Hepatocyte (in vitro differentiated cells): ENCODE data around the gene RIMBP2. TPM values are rescaled to one million over a fixed set of nuclear protein-coding genes. Genes with fewer than 3 reads are reported as not detected.

Source experiments
- DNase-seq: peaks from one replicate; pipeline ENCODE4 v3.0.0-alpha.2; 2016; ENCODE audit warnings: low spot score
- H2AFZ ChIP-seq: fragments of 200-600 bp; sonication (generic); 2 replicates; pipeline ENCODE4 v1.6.0; 2016; ENCODE audit warnings: antibody characterized with exemption, mild to moderate bottlenecking
- H3K27ac ChIP-seq: fragments of 200-600 bp; sonication (generic); 2 replicates; pipeline ENCODE4 v1.5.1; 2016; ENCODE audit warnings: mild to moderate bottlenecking
- H3K27me3 ChIP-seq: fragments of 200-600 bp; sonication (generic); 2 replicates; pipeline ENCODE4 v1.6.1; 2016
- H3K36me3 ChIP-seq: fragments of 200-600 bp; sonication (generic); replicated peaks from 2 replicates; pipeline ENCODE4 v1.5.1; 2016; ENCODE audit warnings: low read depth; ENCODE audit not compliant: insufficient read depth
- H3K4me1 ChIP-seq: fragments of 200-600 bp; sonication (generic); 2 replicates; pipeline ENCODE4 v1.5.1; 2016; ENCODE audit warnings: mild to moderate bottlenecking, moderate library complexity; ENCODE audit not compliant: insufficient read depth
- H3K4me2 ChIP-seq: fragments of 200-600 bp; sonication (generic); 2 replicates; pipeline ENCODE4 v1.6.0; 2016
- H3K4me3 ChIP-seq: fragments of 200-600 bp; sonication (generic); 2 replicates; pipeline ENCODE4 v1.5.1; 2016; ENCODE audit warnings: mild to moderate bottlenecking
- H3K79me2 ChIP-seq: fragments of 200-600 bp; sonication (generic); 2 replicates; pipeline ENCODE4 v1.6.0; 2017; ENCODE audit warnings: mild to moderate bottlenecking
- H3K9me2 ChIP-seq: fragments of 200-600 bp; sonication (generic); replicated peaks from 2 replicates; pipeline ENCODE4 v1.6.0; 2017; ENCODE audit warnings: mild to moderate bottlenecking; ENCODE audit not compliant: insufficient read depth
- H3K9me3 ChIP-seq: fragments of 200-600 bp; sonication (generic); 2 replicates; pipeline ENCODE4 v1.5.1; 2016; ENCODE audit warnings: low read depth, mild to moderate bottlenecking
- H4K20me1 ChIP-seq: fragments of 200-600 bp; sonication (generic); 2 replicates; pipeline ENCODE4 v1.6.0; 2016; ENCODE audit warnings: mild to moderate bottlenecking; ENCODE audit not compliant: insufficient read depth, poor library complexity, severe bottlenecking
- EZH2 ChIP-seq: fragments of 200-600 bp; sonication (generic); IDR thresholded peaks from 2 replicates; pipeline ENCODE4 v1.6.1; 2016; ENCODE audit warnings: antibody characterized with exemption, mild to moderate bottlenecking, borderline replicate concordance
- EZH2phosphoT487 ChIP-seq: fragments of 200-600 bp; sonication (generic); IDR thresholded peaks from one replicate; pipeline ENCODE4 v1.6.1; 2018; ENCODE audit warnings: antibody characterized with exemption, mild to moderate bottlenecking, low read depth, moderate library complexity; ENCODE audit not compliant: unreplicated experiment, severe bottlenecking
- WGBS: methylation state at CpG from one replicate; pipeline ENCODE4 v1.1.6; 2016; ENCODE audit warnings: low lambda C conversion rate; ENCODE audit errors: missing lambda C conversion rate; 5-methylcytosine and 5-hydroxymethylcytosine counted together
- polyA plus RNA-seq: library from polyadenylated mRNA; unstranded; fragments of >200 nt; fragmentation: Nextera tagmentation; extraction: Ambion mirVana; gene quantifications from 2 replicates; pipeline ENCODE4 v1.2.1, GENCODE V29; 2016
- total RNA-seq: library from RNA; depleted of rRNA; stranded (reverse); fragments of >200 nt; gene quantifications from 2 replicates; pipeline ENCODE4 v1.2.3, GENCODE V29; 2014
- TF ChIP-seq, protein P1 (sequence below): fragments of 200-600 bp; sonication (generic); IDR thresholded peaks from 2 replicates; pipeline ENCODE4 v1.5.1; 2016; ENCODE audit warnings: antibody characterized with exemption, mild to moderate bottlenecking; ENCODE audit not compliant: poor library complexity

Gene RIMBP2
- total and polyA plus RNA-seq, 2 experiments from 2014 or later: 2.5 to 4.4 TPM

DNA sequence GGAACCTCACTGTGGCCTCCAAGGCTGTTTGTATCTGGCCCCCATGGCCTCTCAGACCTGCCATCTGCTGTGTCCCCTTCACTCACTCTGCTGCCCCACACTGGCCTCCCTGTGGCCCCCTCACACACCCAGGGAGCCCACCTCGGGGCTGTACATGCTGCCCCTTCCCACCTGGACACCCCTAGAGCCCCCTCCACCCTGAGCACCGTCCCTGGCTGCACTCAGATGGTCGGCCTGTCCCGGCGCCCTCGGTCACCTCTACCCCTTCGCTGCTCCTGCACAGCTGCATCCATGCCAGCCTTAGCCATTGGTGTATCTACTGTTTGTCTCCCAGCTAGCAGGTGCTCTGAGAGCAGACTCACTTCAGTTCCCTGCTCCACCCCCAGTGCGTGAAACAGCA lies 144.4 kb downstream of the RIMBP2 start:
- H3K79me2 ChIP-seq: no peaks in the 10 kb centered on the region
- H4K20me1 ChIP-seq: no peaks in the 10 kb centered on the region
- 87% methylated on average over 7 of the region's 8 CpGs for WGBS
- no peak overlapping the region for H3K27ac ChIP-seq
- no peak overlapping the region for H3K4me2 ChIP-seq
- DNase-seq: no peak
- no peak overlapping the region for H3K4me3 ChIP-seq
- TF ChIP-seq EZH2: no peak
- TF ChIP-seq, protein P1, sequence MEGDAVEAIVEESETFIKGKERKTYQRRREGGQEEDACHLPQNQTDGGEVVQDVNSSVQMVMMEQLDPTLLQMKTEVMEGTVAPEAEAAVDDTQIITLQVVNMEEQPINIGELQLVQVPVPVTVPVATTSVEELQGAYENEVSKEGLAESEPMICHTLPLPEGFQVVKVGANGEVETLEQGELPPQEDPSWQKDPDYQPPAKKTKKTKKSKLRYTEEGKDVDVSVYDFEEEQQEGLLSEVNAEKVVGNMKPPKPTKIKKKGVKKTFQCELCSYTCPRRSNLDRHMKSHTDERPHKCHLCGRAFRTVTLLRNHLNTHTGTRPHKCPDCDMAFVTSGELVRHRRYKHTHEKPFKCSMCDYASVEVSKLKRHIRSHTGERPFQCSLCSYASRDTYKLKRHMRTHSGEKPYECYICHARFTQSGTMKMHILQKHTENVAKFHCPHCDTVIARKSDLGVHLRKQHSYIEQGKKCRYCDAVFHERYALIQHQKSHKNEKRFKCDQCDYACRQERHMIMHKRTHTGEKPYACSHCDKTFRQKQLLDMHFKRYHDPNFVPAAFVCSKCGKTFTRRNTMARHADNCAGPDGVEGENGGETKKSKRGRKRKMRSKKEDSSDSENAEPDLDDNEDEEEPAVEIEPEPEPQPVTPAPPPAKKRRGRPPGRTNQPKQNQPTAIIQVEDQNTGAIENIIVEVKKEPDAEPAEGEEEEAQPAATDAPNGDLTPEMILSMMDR: no peak
- TF ChIP-seq EZH2phosphoT487: no peak
- H2AFZ ChIP-seq: no peak overlapping the region
- H3K36me3 ChIP-seq: no peaks in the 10 kb centered on the region
- H3K4me1 ChIP-seq: no peaks in the 10 kb centered on the region
- no peaks in the 10 kb centered on the region for H3K27me3 ChIP-seq
- H3K9me2 ChIP-seq: no peaks in the 10 kb centered on the region
- H3K9me3 ChIP-seq: no peaks in the 10 kb centered on the region

DNA sequence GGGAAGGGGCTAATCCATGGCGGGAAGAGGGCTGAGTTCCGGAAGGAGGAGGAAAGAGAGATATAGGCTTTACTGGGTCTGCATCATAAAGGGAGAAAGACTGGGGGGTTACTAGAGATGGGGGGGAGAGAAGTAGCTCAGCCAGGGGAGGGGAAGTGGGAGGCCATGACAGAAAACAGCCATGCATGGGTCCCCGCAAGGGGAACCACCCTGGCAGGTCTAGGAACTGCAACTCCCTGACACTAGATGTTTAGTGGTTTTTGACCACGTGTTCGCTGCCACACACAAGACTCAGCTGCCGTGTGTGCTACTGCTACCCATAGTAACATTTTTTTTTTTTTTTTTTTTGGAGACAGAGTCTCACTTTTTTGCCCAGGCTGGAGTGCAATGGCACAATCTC lies 145.0 kb downstream of the RIMBP2 start:
- H3K4me3 ChIP-seq: no peak overlapping the region
- 88% methylated on average over 6 of the region's 6 CpGs for WGBS

DNA sequence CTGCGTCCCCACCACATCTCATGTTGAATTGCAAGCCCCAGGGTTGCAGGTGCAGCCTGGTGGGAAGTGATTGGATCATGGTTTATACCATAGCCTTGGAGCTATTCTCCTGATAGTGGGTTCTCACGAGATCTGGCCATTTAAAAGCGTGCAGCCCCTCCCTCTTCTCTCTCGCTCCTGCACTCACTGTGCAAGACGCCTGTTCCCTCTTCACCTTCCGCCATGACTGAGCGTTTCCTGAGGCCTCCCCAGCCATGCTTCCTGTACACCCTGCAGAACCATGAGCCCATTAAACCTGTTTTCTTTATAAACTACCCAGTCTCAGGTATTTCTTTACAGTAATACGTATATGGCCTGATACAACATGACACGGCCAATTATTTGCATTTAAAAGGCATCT lies 146.6 kb downstream of the RIMBP2 start:
- Histone ChIP-seq H3K9me2 (no peaks in the 10 kb centered on the region), H3K27ac (no peak overlapping the region), H3K36me3 (no peaks in the 10 kb centered on the region), H2AFZ (no peak overlapping the region), H3K79me2 (no peaks in the 10 kb centered on the region), H3K4me3 (no peak overlapping the region), H3K27me3 (no peaks in the 10 kb centered on the region), H3K9me3 (no peaks in the 10 kb centered on the region), H4K20me1 (no peaks in the 10 kb centered on the region), H3K4me2 (no peak overlapping the region), H3K4me1 (no peaks in the 10 kb centered on the region)
- DNase-seq: no peak
- 88% methylated on average over 9 of the region's 9 CpGs for WGBS
- no peak for TF ChIP-seq EZH2phosphoT487
- TF ChIP-seq EZH2: no peak
- TF ChIP-seq, protein P1: no peak

More for the DNA sequence above, 145.0 kb downstream of the RIMBP2 start:
- Histone ChIP-seq H3K9me2 (no peaks in the 10 kb centered on the region), H3K4me2 (no peak overlapping the region), H3K27ac (no peak overlapping the region), H3K27me3 (no peaks in the 10 kb centered on the region), H4K20me1 (no peaks in the 10 kb centered on the region), H2AFZ (no peak overlapping the region), H3K36me3 (no peaks in the 10 kb centered on the region), H3K79me2 (no peaks in the 10 kb centered on the region), H3K9me3 (no peaks in the 10 kb centered on the region), H3K4me1 (no peaks in the 10 kb centered on the region)
- TF ChIP-seq EZH2 (no peak), EZH2phosphoT487 (no peak)
- TF ChIP-seq, protein P1: no peak
- no peak for DNase-seq

DNA sequence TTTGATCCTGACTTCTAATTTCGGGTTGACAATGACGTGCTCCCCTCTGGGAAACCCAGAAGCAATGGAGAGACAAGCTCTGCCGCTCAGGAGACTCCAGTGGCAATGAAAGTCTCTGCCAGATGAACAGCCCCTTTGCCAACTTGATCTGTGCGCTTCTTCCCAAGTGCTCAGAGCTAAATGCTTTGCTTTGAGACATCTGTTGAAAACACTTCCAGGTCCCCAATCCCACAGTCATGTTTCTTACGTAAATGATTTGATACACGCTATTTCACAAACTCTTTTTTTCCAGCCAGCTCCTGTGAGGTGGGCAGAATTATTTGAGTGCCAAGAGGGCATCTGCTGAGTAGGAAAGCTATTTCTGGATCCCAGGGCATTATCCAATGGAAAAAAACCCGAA lies 147.6 kb downstream of the RIMBP2 start:
- H3K4me3 ChIP-seq: no peak overlapping the region
- H3K9me3 ChIP-seq: no peaks in the 10 kb centered on the region
- DNase-seq: no peak
- H3K27ac ChIP-seq: no peak overlapping the region
- H3K79me2 ChIP-seq: no peaks in the 10 kb centered on the region
- no peak overlapping the region for H3K4me2 ChIP-seq
- no peaks in the 10 kb centered on the region for H4K20me1 ChIP-seq
- no peaks in the 10 kb centered on the region for H3K27me3 ChIP-seq
- no peak for TF ChIP-seq EZH2phosphoT487
- TF ChIP-seq, protein P1: no peak
- no peak for TF ChIP-seq EZH2
- no peaks in the 10 kb centered on the region for H3K9me2 ChIP-seq
- no peaks in the 10 kb centered on the region for H3K4me1 ChIP-seq
- no peaks in the 10 kb centered on the region for H3K36me3 ChIP-seq
- 87% methylated on average over 7 of the region's 7 CpGs for WGBS
- H2AFZ ChIP-seq: no peak overlapping the region
